GM12878 (cell line): ENCODE data around the gene NUB1.

Experiments
- ESRRA ChIP-seq: IDR thresholded peaks from 2 replicates; pipeline ENCODE4 v1.6.1; 2012; ENCODE audit warnings: mild to moderate bottlenecking, low read length, improper control_type of control experiment
- IRF4 ChIP-seq: IDR thresholded peaks from 2 replicates; pipeline ENCODE4 v1.6.1; 2011; ENCODE audit warnings: low read depth, low read length
- NR2F1 ChIP-seq: fragments of 450-650 bp; conservative IDR thresholded peaks from 2 replicates; pipeline ENCODE4 v1.6.1; 2017; ENCODE audit warnings: mild to moderate bottlenecking
- PAX5 ChIP-seq: IDR thresholded peaks from 2 replicates; pipeline ENCODE4 v1.6.1; 2011; ENCODE audit warnings: low read depth, low read length, borderline replicate concordance
- RELA ChIP-seq: fragments of 450-650 bp; IDR thresholded peaks from 2 replicates; pipeline ENCODE4 v1.8.0; 2014; ENCODE audit warnings: borderline replicate concordance; ENCODE audit not compliant: partially characterized antibody
- RFX5 ChIP-seq: IDR thresholded peaks from 2 replicates; pipeline ENCODE4 v1.6.1; 2011; ENCODE audit warnings: low read depth, low read length, improper control_type of control experiment
- SUZ12 ChIP-seq: fragments of 200-600 bp; sonication (generic); IDR thresholded peaks from one replicate; pipeline ENCODE4 v1.6.1; 2018; ENCODE audit warnings: antibody characterized with exemption, mild to moderate bottlenecking; ENCODE audit not compliant: unreplicated experiment
- TCF12 ChIP-seq: IDR thresholded peaks from 2 replicates; pipeline ENCODE4 v1.6.1; 2011; ENCODE audit warnings: low read depth, mild to moderate bottlenecking, low read length
- ZNF24 ChIP-seq: fragments of 450-650 bp; IDR thresholded peaks from 2 replicates; pipeline ENCODE4 v1.6.1; 2017; ENCODE audit warnings: antibody characterized with exemption, mild to moderate bottlenecking
- ZNF384 ChIP-seq: IDR thresholded peaks from 2 replicates; pipeline ENCODE4 v1.6.1; 2012; ENCODE audit warnings: low read depth, mild to moderate bottlenecking, low read length, improper control_type of control experiment, borderline replicate concordance
- TF ChIP-seq, protein P1 (sequence below), 3 experiments: IDR thresholded peaks in 2 of 3; conservative IDR thresholded peaks in 1 of 3; 2 replicates each; pipeline ENCODE4 v1.5.1; 2011; ENCODE audit warnings: low read depth in 3 of 3, low read length in 3 of 3, mild to moderate bottlenecking in 3 of 3, control low read depth in 2 of 3, moderate library complexity in 2 of 3, inconsistent platforms in 1 of 3, mixed read lengths in 1 of 3; ENCODE audit not compliant: control insufficient read depth in 2 of 3, insufficient read depth in 1 of 3; ENCODE audit errors: extremely low read depth in 1 of 3
- TF ChIP-seq, protein P2 (sequence below): fragments of 450-650 bp; IDR thresholded peaks from 2 replicates; pipeline ENCODE4 v1.6.1; 2014; ENCODE audit warnings: mild to moderate bottlenecking

DNA sequence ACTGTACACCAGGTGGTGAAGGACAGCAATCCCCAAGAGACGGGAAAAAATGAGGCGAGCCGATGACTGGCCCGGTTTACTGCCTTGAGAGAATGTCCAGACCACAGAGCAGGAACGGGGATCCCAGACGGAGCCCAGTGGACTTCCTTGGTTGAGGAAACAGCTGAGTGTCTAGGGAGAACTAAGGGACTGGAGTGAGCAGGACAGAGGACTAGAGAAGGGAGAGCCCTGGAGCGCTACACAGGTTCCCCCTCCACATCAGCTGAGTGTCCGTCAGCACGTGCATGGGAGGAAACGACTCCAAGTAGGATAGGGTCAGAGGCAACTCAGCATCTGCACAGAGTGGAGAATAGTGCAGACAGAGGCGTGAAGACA, 75.3 kb downstream of the NUB1 start:
- no peak for TF ChIP-seq ZNF384
- TF ChIP-seq SUZ12 = no peak
- no peak for TF ChIP-seq RFX5
- TF ChIP-seq, protein P1, sequence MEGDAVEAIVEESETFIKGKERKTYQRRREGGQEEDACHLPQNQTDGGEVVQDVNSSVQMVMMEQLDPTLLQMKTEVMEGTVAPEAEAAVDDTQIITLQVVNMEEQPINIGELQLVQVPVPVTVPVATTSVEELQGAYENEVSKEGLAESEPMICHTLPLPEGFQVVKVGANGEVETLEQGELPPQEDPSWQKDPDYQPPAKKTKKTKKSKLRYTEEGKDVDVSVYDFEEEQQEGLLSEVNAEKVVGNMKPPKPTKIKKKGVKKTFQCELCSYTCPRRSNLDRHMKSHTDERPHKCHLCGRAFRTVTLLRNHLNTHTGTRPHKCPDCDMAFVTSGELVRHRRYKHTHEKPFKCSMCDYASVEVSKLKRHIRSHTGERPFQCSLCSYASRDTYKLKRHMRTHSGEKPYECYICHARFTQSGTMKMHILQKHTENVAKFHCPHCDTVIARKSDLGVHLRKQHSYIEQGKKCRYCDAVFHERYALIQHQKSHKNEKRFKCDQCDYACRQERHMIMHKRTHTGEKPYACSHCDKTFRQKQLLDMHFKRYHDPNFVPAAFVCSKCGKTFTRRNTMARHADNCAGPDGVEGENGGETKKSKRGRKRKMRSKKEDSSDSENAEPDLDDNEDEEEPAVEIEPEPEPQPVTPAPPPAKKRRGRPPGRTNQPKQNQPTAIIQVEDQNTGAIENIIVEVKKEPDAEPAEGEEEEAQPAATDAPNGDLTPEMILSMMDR (IDR thresholded peaks at IDR 0.05 in 2 of 3, conservative IDR thresholded peaks at IDR 0.05 in 1 of 3; ENCODE audit: control insufficient read depth in 2 of 3, extremely low read depth in 1 of 3, insufficient read depth in 1 of 3, low read depth in 3 of 3, low read length in 3 of 3) = no peak
- no peak for TF ChIP-seq ZNF24
- no peak for TF ChIP-seq NR2F1
- TF ChIP-seq RELA = no peak
- TF ChIP-seq, protein P2, sequence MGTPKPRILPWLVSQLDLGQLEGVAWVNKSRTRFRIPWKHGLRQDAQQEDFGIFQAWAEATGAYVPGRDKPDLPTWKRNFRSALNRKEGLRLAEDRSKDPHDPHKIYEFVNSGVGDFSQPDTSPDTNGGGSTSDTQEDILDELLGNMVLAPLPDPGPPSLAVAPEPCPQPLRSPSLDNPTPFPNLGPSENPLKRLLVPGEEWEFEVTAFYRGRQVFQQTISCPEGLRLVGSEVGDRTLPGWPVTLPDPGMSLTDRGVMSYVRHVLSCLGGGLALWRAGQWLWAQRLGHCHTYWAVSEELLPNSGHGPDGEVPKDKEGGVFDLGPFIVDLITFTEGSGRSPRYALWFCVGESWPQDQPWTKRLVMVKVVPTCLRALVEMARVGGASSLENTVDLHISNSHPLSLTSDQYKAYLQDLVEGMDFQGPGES = no peak
- no peak for TF ChIP-seq IRF4
- no peak for TF ChIP-seq PAX5
- no peak for TF ChIP-seq ESRRA
- no peak for TF ChIP-seq TCF12
